GM19025 (cell line): Measurements from ENCODE around the gene PDCD1.
"Not testable (repeated sequence)": the region's sequence is repeated elsewhere in the genome, so short reads cannot be mapped to it uniquely, and the experiment has no call there.

ENCODE experiments used
- ATAC-seq: cut with Tn5 transposase; IDR thresholded peaks from one replicate; pipeline ENCODE4 v1.9.1; 2021; ENCODE audit warnings: mild to moderate bottlenecking, low read depth, moderate library complexity; ENCODE audit not compliant: unreplicated experiment

Gene PDCD1

GRCh38 chr2:241804326-241805229 lies 54.1 kb downstream of the PDCD1 start:
- no peak for ATAC-seq

- ATAC-seq = no peak
Observed at GRCh38 chr2:241803387-241804325, 55.0 kb downstream of the PDCD1 start.

GRCh38 chr2:241802421-241803318 lies 56.0 kb downstream of the PDCD1 start:
- no peak for ATAC-seq

- no peak for ATAC-seq
Observed at GRCh38 chr2:241801611-241802420, 56.9 kb downstream of the PDCD1 start.

- ATAC-seq = not testable (repeated sequence)
Observed at GRCh38 chr2:241800198-241800903, 58.3 kb downstream of the PDCD1 start.
